ENCODE results near the gene ZNF22. TPM values are rescaled to one million over a fixed set of nuclear protein-coding genes. Genes with fewer than 3 reads are reported as not detected.

Gene ZNF22
- total RNA-seq, 1 experiment from 2014 or later = 29.9 TPM

GRCh38 chr10:44956226-44956625 lies 44.5 kb upstream of the ZNF22 start:
- no TSS peak for BruUV-seq (replicated peaks)
- Histone ChIP-seq H2AFZ (no peak overlapping the region), H3K27ac (no peak overlapping the region), H3K4me2 (no peak overlapping the region), H3K4me1 (replicated peaks; ENCODE audit: insufficient read depth) (peaks cover 12% of the 10 kb centered on the region), H3K79me2 (ENCODE audit: low read depth) (no peaks in the 10 kb centered on the region), H3K36me3 (ENCODE audit: low read depth) (no peaks in the 10 kb centered on the region), H4K20me1 (ENCODE audit: insufficient read depth) (no peaks in the 10 kb centered on the region), H3K9me3 (ENCODE audit: insufficient read depth, low read depth) (no peaks in the 10 kb centered on the region), H3K27me3 (ENCODE audit: insufficient read depth, low read depth) (no peaks in the 10 kb centered on the region), H3K4me3 (no peak overlapping the region), H3F3A (ENCODE audit: insufficient read depth, low read depth) (peaks cover 17% of the 10 kb centered on the region; the same call in 1 of the 2 replicates), H3K9me2 (ENCODE audit: insufficient read depth) (no peaks in the 10 kb centered on the region)
- ChIA-PET POLR2A (ENCODE audit: unreplicated experiment) (no interaction called here), CTCF (no interaction called here)
- intact Hi-C loops (cut with micrococcal nuclease; ENCODE audit: unreplicated experiment) = no loop called here
- no peak for DNase-seq
- TF ChIP-seq, protein P1, sequence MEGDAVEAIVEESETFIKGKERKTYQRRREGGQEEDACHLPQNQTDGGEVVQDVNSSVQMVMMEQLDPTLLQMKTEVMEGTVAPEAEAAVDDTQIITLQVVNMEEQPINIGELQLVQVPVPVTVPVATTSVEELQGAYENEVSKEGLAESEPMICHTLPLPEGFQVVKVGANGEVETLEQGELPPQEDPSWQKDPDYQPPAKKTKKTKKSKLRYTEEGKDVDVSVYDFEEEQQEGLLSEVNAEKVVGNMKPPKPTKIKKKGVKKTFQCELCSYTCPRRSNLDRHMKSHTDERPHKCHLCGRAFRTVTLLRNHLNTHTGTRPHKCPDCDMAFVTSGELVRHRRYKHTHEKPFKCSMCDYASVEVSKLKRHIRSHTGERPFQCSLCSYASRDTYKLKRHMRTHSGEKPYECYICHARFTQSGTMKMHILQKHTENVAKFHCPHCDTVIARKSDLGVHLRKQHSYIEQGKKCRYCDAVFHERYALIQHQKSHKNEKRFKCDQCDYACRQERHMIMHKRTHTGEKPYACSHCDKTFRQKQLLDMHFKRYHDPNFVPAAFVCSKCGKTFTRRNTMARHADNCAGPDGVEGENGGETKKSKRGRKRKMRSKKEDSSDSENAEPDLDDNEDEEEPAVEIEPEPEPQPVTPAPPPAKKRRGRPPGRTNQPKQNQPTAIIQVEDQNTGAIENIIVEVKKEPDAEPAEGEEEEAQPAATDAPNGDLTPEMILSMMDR (conservative IDR thresholded peaks at IDR 0.05) = no peak
- TF ChIP-seq EZH2 (IDR thresholded peaks at IDR 0.05; ENCODE audit: low read depth) = no peak

- TF ChIP-seq, protein P1 (conservative IDR thresholded peaks at IDR 0.05) = no peak
- no peak for TF ChIP-seq EZH2 (IDR thresholded peaks at IDR 0.05; ENCODE audit: low read depth)
- H3K4me1 ChIP-seq (replicated peaks; ENCODE audit: insufficient read depth) = peaks cover 12% of the 10 kb centered on the region
- POLR2A ChIA-PET (ENCODE audit: unreplicated experiment) = no interaction called here
Measured at GRCh38 chr10:44956717-44957706, 43.7 kb upstream of the ZNF22 start.

GRCh38 chr10:44958196-44958897 lies 42.4 kb upstream of the ZNF22 start:
- no peaks in the 10 kb centered on the region for H3K9me3 ChIP-seq (ENCODE audit: insufficient read depth, low read depth)
- peak overlapping the region; percentile 98 for H2AFZ ChIP-seq
- BruUV-seq (replicated peaks) = no TSS peak
- H3K79me2 ChIP-seq (ENCODE audit: low read depth) = no peaks in the 10 kb centered on the region
- no peaks in the 10 kb centered on the region for H3K9me2 ChIP-seq (ENCODE audit: insufficient read depth)
- peaks cover 12% of the 10 kb centered on the region for H3K4me1 ChIP-seq (replicated peaks; ENCODE audit: insufficient read depth)
- H3K4me2 ChIP-seq = peak overlapping the region; percentile 94
- H4K20me1 ChIP-seq (ENCODE audit: insufficient read depth) = no peaks in the 10 kb centered on the region
- peak overlapping the region; percentile 80 for H3K4me3 ChIP-seq
- intact Hi-C loops (cut with micrococcal nuclease; ENCODE audit: unreplicated experiment) = no loop called here
- peaks cover 17% of the 10 kb centered on the region; the same call in 1 of the 2 replicates for H3F3A ChIP-seq (ENCODE audit: insufficient read depth, low read depth)
- no peaks in the 10 kb centered on the region for H3K36me3 ChIP-seq (ENCODE audit: low read depth)
- H3K27me3 ChIP-seq (ENCODE audit: insufficient read depth, low read depth) = no peaks in the 10 kb centered on the region
- CTCF ChIA-PET = no interaction called here
- POLR2A ChIA-PET (ENCODE audit: unreplicated experiment) = no interaction called here
- H3K27ac ChIP-seq = no peak overlapping the region; the same call in 1 of the 2 replicates
- peak in 1 of 2 experiments; percentile 60 for DNase-seq
- no peak for TF ChIP-seq EZH2 (IDR thresholded peaks at IDR 0.05; ENCODE audit: low read depth)
- TF ChIP-seq, protein P1 (conservative IDR thresholded peaks at IDR 0.05) = no peak

More at GRCh38 chr10:44956717-44957706, 43.7 kb upstream of the ZNF22 start:
- no TSS peak for BruUV-seq (replicated peaks)
- CTCF ChIA-PET = no interaction called here
- DNase-seq = no peak
- H3K4me2 ChIP-seq = 0 out of 2 replicates have a peak overlapping the region, but pooled peaks have one; percentile 94
- H3K27ac ChIP-seq = no peak overlapping the region
- H3K79me2 ChIP-seq (ENCODE audit: low read depth) = no peaks in the 10 kb centered on the region
- peaks cover 17% of the 10 kb centered on the region; the same call in 1 of the 2 replicates for H3F3A ChIP-seq (ENCODE audit: insufficient read depth, low read depth)
- H2AFZ ChIP-seq = no peak overlapping the region
- H3K9me3 ChIP-seq (ENCODE audit: insufficient read depth, low read depth) = no peaks in the 10 kb centered on the region
- H3K9me2 ChIP-seq (ENCODE audit: insufficient read depth) = no peaks in the 10 kb centered on the region
- no peaks in the 10 kb centered on the region for H3K36me3 ChIP-seq (ENCODE audit: low read depth)
- no peak overlapping the region for H3K4me3 ChIP-seq
- no peaks in the 10 kb centered on the region for H3K27me3 ChIP-seq (ENCODE audit: insufficient read depth, low read depth)
- H4K20me1 ChIP-seq (ENCODE audit: insufficient read depth) = no peaks in the 10 kb centered on the region
- intact Hi-C loops (cut with micrococcal nuclease; ENCODE audit: unreplicated experiment) = no loop called here

Data from PC-9 (cell line).